HG03025 (cell line): ENCODE results near the gene CD302.
"Not testable (repeated sequence)": the region's sequence is repeated elsewhere in the genome, so short reads cannot be mapped to it uniquely, and the experiment has no call there.

Experiments
- ATAC-seq: cut with Tn5 transposase; IDR thresholded peaks from one replicate; pipeline ENCODE4 v1.9.1; 2021; ENCODE audit warnings: mild to moderate bottlenecking, moderate library complexity; ENCODE audit not compliant: unreplicated experiment, low FRiP score

CD302 gene

GRCh38 chr2:159797543-159798375, at the start of gene CD302:
TSS of gene CD302 (minus strand) at chr2:159798208. CDS start at chr2:159798198, 10 bp downstream.
- ATAC-seq = no peak

- no peak for ATAC-seq
Measured at GRCh38 chr2:159846564-159846963, 48.6 kb upstream of the CD302 start.

- no peak for ATAC-seq
Measured at GRCh38 chr2:159840616-159841015, 42.6 kb upstream of the CD302 start.

- no peak for ATAC-seq
Measured at GRCh38 chr2:159832858-159833257, 34.9 kb upstream of the CD302 start.

- ATAC-seq = no peak
Measured at GRCh38 chr2:159832026-159832425, 34.0 kb upstream of the CD302 start.

GRCh38 chr2:159829376-159829775, 31.4 kb upstream of the CD302 start:
- ATAC-seq = no peak

GRCh38 chr2:159828738-159829137, 30.7 kb upstream of the CD302 start:
- no peak for ATAC-seq

GRCh38 chr2:159822478-159822833, 24.4 kb upstream of the CD302 start:
- ATAC-seq = not testable (repeated sequence)

- ATAC-seq = not testable (repeated sequence)
Measured at GRCh38 chr2:159821775-159822477, 23.9 kb upstream of the CD302 start.

- ATAC-seq = no peak
Measured at GRCh38 chr2:159818940-159819339, 20.9 kb upstream of the CD302 start.

GRCh38 chr2:159817283-159817682, 19.3 kb upstream of the CD302 start:
- no peak for ATAC-seq

- no peak for ATAC-seq
Measured at GRCh38 chr2:159811232-159811631, 13.2 kb upstream of the CD302 start.

- no peak for ATAC-seq
Measured at GRCh38 chr2:159808032-159808425, 10.0 kb upstream of the CD302 start.

GRCh38 chr2:159807183-159808031, 9.4 kb upstream of the CD302 start:
- ATAC-seq = no peak

- ATAC-seq = no peak
Measured at GRCh38 chr2:159804941-159805340, 6.9 kb upstream of the CD302 start.

GRCh38 chr2:159803235-159803962, 5.4 kb upstream of the CD302 start:
- no peak for ATAC-seq

- no peak for ATAC-seq
Measured at GRCh38 chr2:159802673-159803072, 4.7 kb upstream of the CD302 start.

- no peak for ATAC-seq
Measured at GRCh38 chr2:159799833-159800232, 1.8 kb upstream of the CD302 start.

- ATAC-seq = no peak
Measured at GRCh38 chr2:159798376-159798725, 343 bp upstream of the CD302 start.

- ATAC-seq = no peak
Measured at GRCh38 chr2:159797225-159797542, 824 bp downstream of the CD302 start.
